GM12892 (cell line): ENCODE data around the gene AK8.

Source experiments
- DNase-seq: peaks from one replicate; pipeline ENCODE4 v3.0.0; 2011; ENCODE audit not compliant: insufficient read length
- FAIRE-seq: peaks from 2 replicates; lab custom pipeline; 2011; peaks lifted over from hg19 to GRCh38; lab: Jason Lieb, UNC
- POLR2A ChIP-seq: IDR thresholded peaks from 2 replicates; pipeline ENCODE4 v1.6.1; 2011; ENCODE audit warnings: low read depth, low read length, control low read depth
- POLR2AphosphoS5 ChIP-seq: IDR thresholded peaks from 2 replicates; pipeline ENCODE4 v1.6.1; 2011; ENCODE audit warnings: low read depth, low read length, control low read depth
- TAF1 ChIP-seq: IDR thresholded peaks from 2 replicates; pipeline ENCODE4 v1.6.1; 2011; ENCODE audit warnings: low read depth, mild to moderate bottlenecking, control low read depth, low read length, borderline replicate concordance

The AK8 gene

GRCh38 chr9:132801659-132802058 is 76.4 kb downstream of the AK8 start:
- no peak for TF ChIP-seq POLR2AphosphoS5
- TF ChIP-seq TAF1, result no peak
- TF ChIP-seq POLR2A, result no peak
- FAIRE-seq (no peak), DNase-seq (no peak)

DNA sequence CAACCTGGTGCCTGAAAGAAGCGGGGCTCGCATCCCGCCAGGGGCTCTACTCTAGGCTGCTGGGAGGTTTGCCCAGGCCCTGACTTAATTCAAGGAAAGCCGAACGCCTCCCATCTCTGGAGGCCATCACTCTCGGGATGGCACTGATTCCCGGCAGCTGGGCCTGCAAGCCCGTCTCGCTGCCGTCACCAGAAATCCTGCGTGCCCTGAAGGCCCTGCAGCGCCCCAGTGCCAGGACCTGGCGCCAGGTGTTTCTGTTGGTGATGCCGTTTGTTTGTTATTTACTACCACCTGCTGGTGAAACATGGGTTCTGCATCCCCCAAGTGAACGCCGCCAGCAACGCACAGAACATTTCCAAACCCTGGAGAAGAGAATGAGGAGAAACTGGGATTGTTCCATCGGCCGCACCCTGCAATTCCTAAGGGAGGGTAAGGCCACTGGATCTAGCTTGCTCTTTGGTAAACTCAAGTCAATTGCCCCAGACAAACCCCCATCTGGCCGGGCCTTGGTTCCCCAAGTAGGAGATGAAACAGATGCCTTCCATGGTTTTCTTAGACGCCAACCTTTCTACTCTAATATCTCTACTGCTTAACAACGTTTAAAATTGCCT is 77.9 kb downstream of the AK8 start:
- DNase-seq, result peak; percentile 61
- peak; percentile 92 for FAIRE-seq
- TF ChIP-seq POLR2AphosphoS5 (no peak), TAF1 (no peak), POLR2A (no peak)

- DNase-seq, result no peak
- TF ChIP-seq POLR2A, result no peak
- no peak for TF ChIP-seq POLR2AphosphoS5
- no peak for TF ChIP-seq TAF1
- FAIRE-seq, result no peak
Measured at GRCh38 chr9:132798817-132799790, 79.0 kb downstream of the AK8 start.

DNA sequence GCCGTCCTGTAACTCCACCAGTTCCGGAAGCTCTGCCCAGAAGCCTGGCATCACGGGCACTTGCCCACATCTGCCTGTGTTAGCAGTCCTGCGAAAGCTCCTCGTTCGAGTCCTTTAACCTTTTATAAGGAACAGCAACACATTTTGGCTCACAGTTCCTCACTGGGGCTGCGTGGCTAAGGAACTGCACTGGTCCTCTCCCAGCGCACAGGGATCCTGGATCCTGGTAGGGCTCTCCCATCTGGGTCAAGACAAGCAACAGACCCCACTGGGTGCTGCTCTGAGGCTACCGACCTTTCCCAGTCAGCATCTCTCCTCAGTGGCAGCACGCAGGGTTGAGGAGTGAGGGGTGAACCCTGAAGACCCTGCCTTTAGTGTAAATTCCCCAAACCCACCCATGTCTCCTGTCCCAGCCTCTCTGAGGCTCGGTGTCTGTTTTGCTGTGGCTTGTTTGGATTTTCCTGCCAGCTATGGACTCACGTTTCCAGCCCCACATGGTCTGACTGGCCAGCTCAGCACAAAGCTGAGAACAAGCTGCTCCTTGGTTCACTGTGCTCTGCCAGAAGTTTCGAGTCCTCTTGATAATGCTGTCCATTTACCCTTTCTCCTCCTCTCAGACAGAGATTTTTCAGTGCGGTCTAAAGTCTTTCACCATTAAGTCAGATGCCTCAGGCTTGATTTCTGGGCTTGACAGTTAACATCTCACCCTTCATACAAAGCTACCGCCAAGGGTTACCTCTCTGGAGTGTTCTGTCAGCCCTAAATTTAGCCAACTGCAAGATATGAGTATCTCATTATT is 80.0 kb downstream of the AK8 start:
- no peak for TF ChIP-seq POLR2A
- no peak for TF ChIP-seq POLR2AphosphoS5
- no peak for TF ChIP-seq TAF1
- no peak for FAIRE-seq
- no peak for DNase-seq

DNA sequence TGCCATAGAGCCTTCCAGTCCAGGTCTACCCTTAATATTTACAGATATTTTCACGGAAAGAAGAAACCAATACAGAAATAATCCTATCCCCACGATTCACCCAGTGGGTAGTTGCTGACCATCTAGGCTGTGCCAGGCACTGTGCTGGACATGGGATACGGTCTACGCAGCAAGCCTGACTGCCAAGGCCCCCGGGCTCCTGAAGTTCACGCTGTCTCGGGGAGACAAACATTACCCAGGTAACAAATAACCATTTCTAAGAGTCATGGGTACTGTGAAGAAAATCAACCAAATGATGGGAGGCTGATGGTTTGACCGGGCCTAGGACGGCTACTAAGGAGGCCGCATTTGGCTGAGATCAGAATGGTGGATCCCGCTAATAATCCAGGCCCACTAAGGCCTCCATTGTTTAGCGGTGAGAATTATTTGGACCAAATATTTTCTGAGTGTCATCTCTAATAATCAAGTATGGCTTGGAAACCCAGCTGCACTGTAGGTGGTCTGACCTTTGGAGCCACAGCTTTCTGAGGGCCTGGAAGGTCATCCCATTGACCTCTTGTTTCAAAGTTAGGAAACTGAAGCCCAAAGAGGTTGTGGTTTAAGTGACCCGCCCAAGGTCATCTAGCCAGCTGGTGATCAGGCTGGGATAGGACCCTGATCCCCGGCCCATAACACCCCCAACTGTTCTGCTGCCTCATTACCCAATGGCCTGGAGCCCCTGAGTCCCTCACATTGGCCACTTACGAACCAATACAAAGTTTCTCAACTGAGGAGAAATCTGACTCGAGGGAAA is 82.4 kb downstream of the AK8 start:
- FAIRE-seq, result no peak
- no peak for DNase-seq
- TF ChIP-seq POLR2AphosphoS5 (no peak), POLR2A (no peak), TAF1 (no peak)

DNA sequence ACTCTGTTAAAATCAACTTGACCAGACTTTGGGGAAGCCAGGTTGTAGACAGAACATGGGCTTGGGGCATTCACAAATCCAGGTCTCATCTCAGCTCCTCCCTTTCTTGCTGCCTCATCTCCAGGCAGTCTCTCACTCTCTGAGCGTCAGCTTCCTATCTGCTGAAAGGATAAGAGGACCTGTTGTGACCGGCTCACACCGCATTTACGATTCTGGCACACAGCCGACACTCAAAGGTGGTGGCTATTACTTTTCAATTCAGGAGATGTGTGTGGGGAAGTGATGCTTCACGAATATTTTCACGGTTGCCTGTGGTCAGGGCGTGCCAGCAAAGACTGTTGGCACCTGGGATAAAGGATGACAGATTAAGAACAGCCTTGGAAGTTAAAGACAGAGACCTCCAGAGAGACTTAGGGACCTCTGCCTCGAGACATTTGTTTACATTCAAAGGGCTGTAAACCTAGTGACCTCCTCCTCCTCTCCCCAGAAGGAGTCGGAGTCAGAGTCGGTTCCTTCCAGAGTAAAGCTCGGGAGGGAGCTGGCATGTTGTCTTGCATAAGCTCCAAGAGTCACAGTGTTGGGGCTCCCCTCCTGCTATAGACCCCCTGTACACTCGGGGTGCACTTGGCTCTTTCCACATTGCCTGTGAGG is 83.2 kb downstream of the AK8 start:
- no peak for FAIRE-seq
- TF ChIP-seq POLR2A, result no peak
- no peak for TF ChIP-seq TAF1
- no peak for TF ChIP-seq POLR2AphosphoS5
- no peak for DNase-seq

DNA sequence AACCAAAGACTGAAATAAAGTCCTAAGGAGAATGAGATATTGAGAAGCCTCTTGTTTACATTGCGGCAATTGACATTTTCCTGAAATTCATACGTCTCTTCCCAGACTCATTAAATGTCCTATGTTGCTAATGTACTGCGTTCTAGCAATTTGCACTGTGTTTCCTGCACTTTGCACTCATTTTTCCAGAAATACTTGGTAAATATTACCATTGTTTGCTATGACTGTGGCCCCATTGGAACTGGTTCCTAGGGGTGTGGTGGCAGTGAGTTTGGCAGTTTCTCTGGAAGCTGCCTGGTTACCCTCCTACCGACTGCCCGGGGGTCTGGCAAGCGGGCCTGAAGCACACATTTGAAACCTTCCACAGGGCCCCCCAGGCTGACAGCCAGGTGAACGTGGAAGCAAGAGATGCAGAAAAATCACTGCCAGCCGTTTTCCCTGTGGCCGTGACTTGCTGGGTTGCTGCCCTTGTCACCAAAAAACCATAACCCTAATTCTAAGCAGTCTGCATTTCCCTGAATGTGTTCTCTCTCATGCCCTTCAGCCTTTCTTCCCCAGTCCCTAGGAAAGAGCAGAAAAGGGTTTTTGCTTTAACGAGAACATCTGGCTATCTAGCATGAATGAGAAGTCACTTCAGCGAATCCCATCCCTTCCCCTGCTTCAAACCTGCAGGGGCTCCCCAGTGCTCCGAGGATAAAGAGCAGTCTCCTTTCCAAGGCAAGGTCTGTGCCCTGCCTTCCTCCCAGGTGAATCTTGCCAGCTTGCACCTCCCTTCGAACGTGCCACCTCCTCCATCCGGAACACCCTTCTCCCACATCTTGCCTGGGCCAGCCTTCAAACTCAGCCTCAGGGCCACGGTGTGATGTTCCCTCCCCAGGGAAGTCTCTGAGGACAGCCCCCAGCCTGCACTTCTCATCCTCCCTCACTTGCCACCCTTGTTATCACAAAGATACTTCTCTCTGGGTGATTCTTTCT is 84.2 kb downstream of the AK8 start:
- FAIRE-seq (no peak), DNase-seq (no peak)
- TF ChIP-seq POLR2A (no peak), POLR2AphosphoS5 (no peak), TAF1 (no peak)

GRCh38 chr9:132792547-132792946 is 85.5 kb downstream of the AK8 start:
- DNase-seq (no peak), FAIRE-seq (no peak)

DNA sequence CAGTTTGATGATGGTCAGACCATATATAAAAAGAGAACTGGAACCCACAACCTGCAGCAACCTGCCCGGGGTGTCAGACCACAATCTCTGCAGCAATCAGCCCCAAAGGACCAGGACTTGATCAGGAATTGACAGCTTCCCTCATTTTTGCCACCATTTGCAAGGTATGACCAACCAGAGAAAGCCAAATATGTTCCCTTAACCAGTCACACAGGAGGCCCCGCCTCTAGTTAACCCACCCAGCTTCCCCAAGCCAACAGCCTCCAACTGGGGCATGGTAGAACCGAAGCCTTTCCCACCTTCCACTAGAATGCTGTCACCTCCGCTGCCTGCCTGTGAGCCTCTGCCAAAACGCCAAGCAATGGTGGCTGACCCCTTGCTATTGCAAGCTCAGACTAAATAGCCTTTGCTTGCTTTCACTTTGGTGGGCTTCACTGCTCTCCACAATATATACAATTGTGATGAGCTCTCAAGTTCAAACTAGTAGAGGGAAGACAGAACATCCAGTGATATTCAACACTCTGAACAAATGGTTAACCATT is 86.3 kb downstream of the AK8 start:
- no peak for TF ChIP-seq TAF1
- no peak for TF ChIP-seq POLR2A
- TF ChIP-seq POLR2AphosphoS5, result no peak
- FAIRE-seq, result no peak
- no peak for DNase-seq

More at GRCh38 chr9:132792547-132792946, 85.5 kb downstream of the AK8 start:
- TF ChIP-seq POLR2A, result no peak
- TF ChIP-seq POLR2AphosphoS5, result no peak
- TF ChIP-seq TAF1, result no peak
